GM18505 (cell line): ENCODE results near the gene ORAI1.
"Not testable (repeated sequence)": the region's sequence is repeated elsewhere in the genome, so short reads cannot be mapped to it uniquely, and the experiment has no call there.

Source experiments
- ATAC-seq: cut with Tn5 transposase; IDR thresholded peaks from one replicate; pipeline ENCODE4 v1.9.1; 2021; ENCODE audit not compliant: unreplicated experiment
- POLR2A ChIP-seq: IDR thresholded peaks from 4 replicates; pipeline ENCODE4 v1.6.1; 2011; ENCODE audit warnings: borderline replicate concordance; ENCODE audit not compliant: insufficient read depth, insufficient read length; ENCODE audit errors: extremely low read depth

Gene ORAI1

GRCh38 chr12:121620333-121620891 is 5.9 kb upstream of the ORAI1 start:
- no peak for ATAC-seq
- TF ChIP-seq POLR2A, result no peak

GRCh38 chr12:121626853-121627640 is 717 bp downstream of the ORAI1 start:
- TF ChIP-seq POLR2A, result peak; percentile 31
- peak; percentile 29 for ATAC-seq

- no peak for ATAC-seq
- TF ChIP-seq POLR2A, result no peak
Observed at GRCh38 chr12:121628037-121628436, 1.7 kb downstream of the ORAI1 start.

- TF ChIP-seq POLR2A, result no peak
Observed at GRCh38 chr12:121628536-121628935, 2.2 kb downstream of the ORAI1 start.

GRCh38 chr12:121630791-121631355 is 4.5 kb downstream of the ORAI1 start:
- ATAC-seq, result no peak
- no peak for TF ChIP-seq POLR2A

More at GRCh38 chr12:121628536-121628935, 2.2 kb downstream of the ORAI1 start:
- no peak for ATAC-seq

GRCh38 chr12:121632069-121632970 is 6.0 kb downstream of the ORAI1 start:
- ATAC-seq, result no peak
- no peak for TF ChIP-seq POLR2A

GRCh38 chr12:121633833-121634196 is 7.5 kb downstream of the ORAI1 start:
- not testable (repeated sequence) for ATAC-seq

GRCh38 chr12:121634836-121635235 is 8.5 kb downstream of the ORAI1 start:
- TF ChIP-seq POLR2A, result no peak
- ATAC-seq, result no peak

GRCh38 chr12:121637231-121637914 is 11.0 kb downstream of the ORAI1 start:
- TF ChIP-seq POLR2A, result peak; percentile 29
- ATAC-seq, result no peak

GRCh38 chr12:121638298-121639202 is 12.2 kb downstream of the ORAI1 start:
- no peak for ATAC-seq
- TF ChIP-seq POLR2A, result no peak

GRCh38 chr12:121641343-121641630 is 15.0 kb downstream of the ORAI1 start:
- no peak for TF ChIP-seq POLR2A
- ATAC-seq, result no peak

GRCh38 chr12:121648458-121649028 is 22.2 kb downstream of the ORAI1 start:
- no peak for TF ChIP-seq POLR2A

More at GRCh38 chr12:121648458-121649028, 22.2 kb downstream of the ORAI1 start:
- no peak for ATAC-seq
